Renal cortex interstitium (tissue), 11 donors: Measurements from ENCODE around the gene KCNK7. TPM values are rescaled to one million over a fixed set of nuclear protein-coding genes. Genes with fewer than 3 reads are reported as not detected.

Experiments used
- DNase-seq, 11 donors: peaks; one replicate each; pipeline ENCODE4 v3.0.0-alpha.2; 2013; ENCODE audit warnings: low read depth in 9 of 11, low spot score in 4 of 11; ENCODE audit errors: extremely low read depth in 1 of 11
- polyA plus RNA-seq, 3 donors: library from polyadenylated mRNA; unstranded; fragments of 120-200 nt; gene quantifications; one replicate each; pipeline ENCODE4 v1.2.1, GENCODE V29; 2013; ENCODE audit not compliant: insufficient read length in 3 of 3

The KCNK7 gene
- polyA plus RNA-seq, 3 donors = 0.30 to 0.39 (median 0.33) TPM

- no peak for DNase-seq
Observed at GRCh38 chr11:65633390-65634108, 37.9 kb upstream of the KCNK7 start.

GRCh38 chr11:65630215-65630614 lies 34.6 kb upstream of the KCNK7 start:
- DNase-seq = no peak

GRCh38 chr11:65629579-65629978 lies 34.0 kb upstream of the KCNK7 start:
- DNase-seq = no peak

- DNase-seq = no peak
Observed at GRCh38 chr11:65627202-65627601, 31.6 kb upstream of the KCNK7 start.

GRCh38 chr11:65625628-65626342 lies 30.2 kb upstream of the KCNK7 start:
- no peak for DNase-seq

GRCh38 chr11:65624931-65625627 lies 29.5 kb upstream of the KCNK7 start:
- no peak for DNase-seq

GRCh38 chr11:65623852-65624616 lies 28.4 kb upstream of the KCNK7 start:
- DNase-seq = no peak

GRCh38 chr11:65623177-65623576 lies 27.6 kb upstream of the KCNK7 start:
- DNase-seq = no peak

GRCh38 chr11:65622011-65622410 lies 26.4 kb upstream of the KCNK7 start:
- DNase-seq = no peak

- DNase-seq = no peak
Observed at GRCh38 chr11:65621460-65621859, 25.9 kb upstream of the KCNK7 start.

GRCh38 chr11:65620666-65621065 lies 25.1 kb upstream of the KCNK7 start:
- DNase-seq = no peak

- DNase-seq = no peak
Observed at GRCh38 chr11:65619281-65619928, 23.8 kb upstream of the KCNK7 start.

- DNase-seq = no peak
Observed at GRCh38 chr11:65618763-65619162, 23.2 kb upstream of the KCNK7 start.

- DNase-seq = no peak
Observed at GRCh38 chr11:65617990-65618751, 22.6 kb upstream of the KCNK7 start.

- no peak for DNase-seq
Observed at GRCh38 chr11:65617136-65617850, 21.7 kb upstream of the KCNK7 start.

- DNase-seq = no peak
Observed at GRCh38 chr11:65616575-65617001, 21.0 kb upstream of the KCNK7 start.

GRCh38 chr11:65615950-65616574 lies 20.5 kb upstream of the KCNK7 start:
- no peak for DNase-seq
